HepG2 (cell line): Measurements from ENCODE around the gene SLC25A19. TPM values are rescaled to one million over a fixed set of nuclear protein-coding genes. Genes with fewer than 3 reads are reported as not detected.

ENCODE experiments used
- ERF ChIP-seq: IDR thresholded peaks from 2 replicates; pipeline ENCODE4 v1.6.1; 2018; ENCODE audit warnings: missing biosample characterization, missing genetic modification reagents
- MEIS2 ChIP-seq: sonication (generic); formaldehyde crosslinking; IDR thresholded peaks from 2 replicates; pipeline ENCODE4 v1.9.0; 2021; ENCODE audit warnings: mild to moderate bottlenecking, missing genetic modification reagents
- SIN3B ChIP-seq: fragments of 150-350 bp; IDR thresholded peaks from 2 replicates; pipeline ENCODE4 v1.6.1; 2014; ENCODE audit warnings: low read length
- TOE1 ChIP-seq: sonication (generic); formaldehyde crosslinking; IDR thresholded peaks from 2 replicates; pipeline ENCODE4 v1.4.0; 2020; ENCODE audit warnings: mild to moderate bottlenecking, missing genetic modification reagents
- ZNF317 ChIP-seq: sonication (generic); formaldehyde crosslinking; IDR thresholded peaks from 2 replicates; pipeline ENCODE4 v1.5.0; 2020; ENCODE audit warnings: mild to moderate bottlenecking, missing genetic modification reagents
- ZNF33B ChIP-seq: sonication (generic); formaldehyde crosslinking; IDR thresholded peaks from 2 replicates; pipeline ENCODE4 v1.5.1; 2020; ENCODE audit warnings: mild to moderate bottlenecking, missing genetic modification reagents
- ZNF550 ChIP-seq: sonication (generic); formaldehyde crosslinking; IDR thresholded peaks from 2 replicates; pipeline ENCODE4 v1.4.0; 2020; ENCODE audit warnings: mild to moderate bottlenecking, missing genetic modification reagents, borderline replicate concordance
- ZNF720 ChIP-seq: sonication (generic); formaldehyde crosslinking; IDR thresholded peaks from 2 replicates; pipeline ENCODE4 v1.4.0; 2020; ENCODE audit warnings: missing genetic modification reagents
- ZNF883 ChIP-seq: sonication (generic); formaldehyde crosslinking; IDR thresholded peaks from 2 replicates; pipeline ENCODE4 v1.5.1; 2020; ENCODE audit warnings: mild to moderate bottlenecking, missing genetic modification reagents; ENCODE audit errors: not compliant biosample characterization
- polyA plus RNA-seq, 8 experiments: library from polyadenylated mRNA; depleted of rRNA in 3 of 8; stranded (reverse) in 7 of 8; unstranded in 1 of 8; fragments of >200 nt; fragmentation: Illumina TruSeq in 4 of 8; extraction: Trizol in 4 of 8; gene quantifications; 2 replicates each; pipeline versions ENCODE4 v1.2.1 to v1.2.3, GENCODE V29; 2011 to 2016; ENCODE audit warnings: low read depth in 4 of 8, missing spikeins in 1 of 8, mixed read lengths in 1 of 8; ENCODE audit not compliant: insufficient read depth in 1 of 8
- total RNA-seq, 5 experiments: library from RNA; depleted of rRNA; stranded (reverse); fragments of >200 nt; fragmentation: Illumina TruSeq; extraction: Trizol; gene quantifications; 2 replicates each; pipeline ENCODE4 v1.2.3, GENCODE V29; 2016; ENCODE audit warnings: low read depth in 1 of 5
- TF ChIP-seq, protein P1 (sequence below): sonication (generic); formaldehyde crosslinking; IDR thresholded peaks from 2 replicates; pipeline ENCODE4 v1.4.0; 2020; ENCODE audit warnings: missing genetic modification reagents, mild to moderate bottlenecking, borderline replicate concordance
- TF ChIP-seq, protein P2 (sequence below): sonication (generic); formaldehyde crosslinking; conservative IDR thresholded peaks from 2 replicates; pipeline ENCODE4 v1.4.0; 2020; ENCODE audit warnings: missing genetic modification reagents
- TF ChIP-seq, protein P3 (sequence below): sonication (generic); formaldehyde crosslinking; IDR thresholded peaks from 2 replicates; pipeline ENCODE4 v1.5.0; 2020; ENCODE audit warnings: missing genetic modification reagents
- TF ChIP-seq, protein P4 (sequence below): IDR thresholded peaks from 2 replicates; pipeline ENCODE4 v1.6.1; 2016; ENCODE audit warnings: low read depth, missing genetic modification reagents, missing compliant biosample characterization
- TF ChIP-seq, protein P5 (sequence below): sonication (generic); formaldehyde crosslinking; IDR thresholded peaks from 2 replicates; pipeline ENCODE4 v1.8.0; 2022; ENCODE audit warnings: mild to moderate bottlenecking, missing genetic modification reagents, moderate library complexity
- TF ChIP-seq, protein P6 (sequence below): IDR thresholded peaks from 2 replicates; pipeline ENCODE4 v1.6.1; 2016; ENCODE audit warnings: low read depth, borderline replicate concordance
- TF ChIP-seq, protein P7 (sequence below): sonication (generic); formaldehyde crosslinking; IDR thresholded peaks from 2 replicates; pipeline ENCODE4; 2020; ENCODE audit warnings: missing genetic modification reagents, mild to moderate bottlenecking, borderline replicate concordance

The SLC25A19 gene
- total and polyA plus RNA-seq, 2 of the 13 experiments (the other 11 are each of a cell fraction or from before 2014, with no cell fraction given), result 24.4 to 41.4 TPM

DNA sequence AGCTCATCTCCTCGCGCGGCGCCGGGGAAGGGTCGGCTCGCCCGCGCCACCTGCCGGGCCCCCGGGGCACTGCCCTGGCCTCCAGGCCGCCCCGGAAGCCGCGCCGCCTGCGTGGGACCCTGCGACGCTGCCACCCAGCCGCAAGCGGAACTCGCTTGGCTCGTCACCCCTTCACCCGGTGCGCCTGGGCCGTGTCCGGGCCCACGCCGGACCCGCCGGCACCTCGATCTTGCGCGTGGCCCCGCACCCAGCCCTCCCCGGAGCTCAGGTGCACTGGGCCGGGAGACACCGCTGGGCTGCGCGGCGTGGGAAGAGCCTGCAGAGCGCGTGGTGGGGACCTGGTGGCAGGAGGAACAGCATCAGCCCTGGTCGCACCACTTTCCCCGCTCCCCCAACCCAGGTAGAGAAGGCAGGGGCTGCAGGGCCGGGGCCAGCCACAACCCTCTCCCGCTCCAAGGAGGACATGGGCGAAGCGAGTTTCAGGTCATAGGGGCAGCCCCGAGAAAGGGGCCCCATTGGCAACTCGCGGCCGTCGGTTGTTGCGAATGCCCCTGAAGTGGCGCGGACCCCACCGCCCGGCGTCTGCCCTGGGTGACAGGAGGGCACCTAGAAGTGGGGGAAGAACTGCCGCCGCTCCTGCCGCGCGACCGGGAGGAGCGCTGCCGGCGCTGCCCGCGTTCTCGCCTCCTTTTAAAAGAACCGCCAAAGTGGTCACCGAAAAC is 17.8 kb downstream of the SLC25A19 start (continued):
- TF ChIP-seq ZNF317 (CRISPR knock-in tag) (no peak), ZNF550 (peak; percentile 74; the same call in 1 of the 2 replicates), ERF (0 out of 2 replicates have a peak, but pooled peaks have one; percentile 19), ZNF720 (no peak), SIN3B (peak; percentile 91), TOE1 (CRISPR knock-in tag) (peak; percentile 22; the same call in 1 of the 2 replicates), ZNF33B (no peak), MEIS2 (peak; percentile 51; the same call in 1 of the 2 replicates), ZNF883 (CRISPR knock-in tag) (peak; percentile 92)
- TF ChIP-seq, protein P1, sequence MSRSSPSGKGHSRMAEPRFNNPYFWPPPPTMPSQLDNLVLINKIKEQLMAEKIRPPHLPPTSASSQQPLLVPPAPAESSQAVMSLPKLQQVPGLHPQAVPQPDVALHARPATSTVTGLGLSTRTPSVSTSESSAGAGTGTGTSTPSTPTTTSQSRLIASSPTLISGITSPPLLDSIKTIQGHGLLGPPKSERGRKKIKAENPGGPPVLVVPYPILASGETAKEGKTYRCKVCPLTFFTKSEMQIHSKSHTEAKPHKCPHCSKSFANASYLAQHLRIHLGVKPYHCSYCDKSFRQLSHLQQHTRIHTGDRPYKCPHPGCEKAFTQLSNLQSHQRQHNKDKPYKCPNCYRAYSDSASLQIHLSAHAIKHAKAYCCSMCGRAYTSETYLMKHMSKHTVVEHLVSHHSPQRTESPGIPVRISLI (CRISPR knock-in tag), result peak; percentile 46; the same call in 1 of the 2 replicates
- TF ChIP-seq, protein P2, sequence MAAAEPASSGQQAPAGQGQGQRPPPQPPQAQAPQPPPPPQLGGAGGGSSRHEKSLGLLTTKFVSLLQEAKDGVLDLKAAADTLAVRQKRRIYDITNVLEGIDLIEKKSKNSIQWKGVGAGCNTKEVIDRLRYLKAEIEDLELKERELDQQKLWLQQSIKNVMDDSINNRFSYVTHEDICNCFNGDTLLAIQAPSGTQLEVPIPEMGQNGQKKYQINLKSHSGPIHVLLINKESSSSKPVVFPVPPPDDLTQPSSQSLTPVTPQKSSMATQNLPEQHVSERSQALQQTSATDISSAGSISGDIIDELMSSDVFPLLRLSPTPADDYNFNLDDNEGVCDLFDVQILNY, result no peak
- TF ChIP-seq, protein P3, sequence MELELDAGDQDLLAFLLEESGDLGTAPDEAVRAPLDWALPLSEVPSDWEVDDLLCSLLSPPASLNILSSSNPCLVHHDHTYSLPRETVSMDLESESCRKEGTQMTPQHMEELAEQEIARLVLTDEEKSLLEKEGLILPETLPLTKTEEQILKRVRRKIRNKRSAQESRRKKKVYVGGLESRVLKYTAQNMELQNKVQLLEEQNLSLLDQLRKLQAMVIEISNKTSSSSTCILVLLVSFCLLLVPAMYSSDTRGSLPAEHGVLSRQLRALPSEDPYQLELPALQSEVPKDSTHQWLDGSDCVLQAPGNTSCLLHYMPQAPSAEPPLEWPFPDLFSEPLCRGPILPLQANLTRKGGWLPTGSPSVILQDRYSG (CRISPR knock-in tag), result no peak
- TF ChIP-seq, protein P4, sequence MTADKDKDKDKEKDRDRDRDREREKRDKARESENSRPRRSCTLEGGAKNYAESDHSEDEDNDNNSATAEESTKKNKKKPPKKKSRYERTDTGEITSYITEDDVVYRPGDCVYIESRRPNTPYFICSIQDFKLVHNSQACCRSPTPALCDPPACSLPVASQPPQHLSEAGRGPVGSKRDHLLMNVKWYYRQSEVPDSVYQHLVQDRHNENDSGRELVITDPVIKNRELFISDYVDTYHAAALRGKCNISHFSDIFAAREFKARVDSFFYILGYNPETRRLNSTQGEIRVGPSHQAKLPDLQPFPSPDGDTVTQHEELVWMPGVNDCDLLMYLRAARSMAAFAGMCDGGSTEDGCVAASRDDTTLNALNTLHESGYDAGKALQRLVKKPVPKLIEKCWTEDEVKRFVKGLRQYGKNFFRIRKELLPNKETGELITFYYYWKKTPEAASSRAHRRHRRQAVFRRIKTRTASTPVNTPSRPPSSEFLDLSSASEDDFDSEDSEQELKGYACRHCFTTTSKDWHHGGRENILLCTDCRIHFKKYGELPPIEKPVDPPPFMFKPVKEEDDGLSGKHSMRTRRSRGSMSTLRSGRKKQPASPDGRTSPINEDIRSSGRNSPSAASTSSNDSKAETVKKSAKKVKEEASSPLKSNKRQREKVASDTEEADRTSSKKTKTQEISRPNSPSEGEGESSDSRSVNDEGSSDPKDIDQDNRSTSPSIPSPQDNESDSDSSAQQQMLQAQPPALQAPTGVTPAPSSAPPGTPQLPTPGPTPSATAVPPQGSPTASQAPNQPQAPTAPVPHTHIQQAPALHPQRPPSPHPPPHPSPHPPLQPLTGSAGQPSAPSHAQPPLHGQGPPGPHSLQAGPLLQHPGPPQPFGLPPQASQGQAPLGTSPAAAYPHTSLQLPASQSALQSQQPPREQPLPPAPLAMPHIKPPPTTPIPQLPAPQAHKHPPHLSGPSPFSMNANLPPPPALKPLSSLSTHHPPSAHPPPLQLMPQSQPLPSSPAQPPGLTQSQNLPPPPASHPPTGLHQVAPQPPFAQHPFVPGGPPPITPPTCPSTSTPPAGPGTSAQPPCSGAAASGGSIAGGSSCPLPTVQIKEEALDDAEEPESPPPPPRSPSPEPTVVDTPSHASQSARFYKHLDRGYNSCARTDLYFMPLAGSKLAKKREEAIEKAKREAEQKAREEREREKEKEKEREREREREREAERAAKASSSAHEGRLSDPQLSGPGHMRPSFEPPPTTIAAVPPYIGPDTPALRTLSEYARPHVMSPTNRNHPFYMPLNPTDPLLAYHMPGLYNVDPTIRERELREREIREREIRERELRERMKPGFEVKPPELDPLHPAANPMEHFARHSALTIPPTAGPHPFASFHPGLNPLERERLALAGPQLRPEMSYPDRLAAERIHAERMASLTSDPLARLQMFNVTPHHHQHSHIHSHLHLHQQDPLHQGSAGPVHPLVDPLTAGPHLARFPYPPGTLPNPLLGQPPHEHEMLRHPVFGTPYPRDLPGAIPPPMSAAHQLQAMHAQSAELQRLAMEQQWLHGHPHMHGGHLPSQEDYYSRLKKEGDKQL, result no peak
- TF ChIP-seq, protein P5, sequence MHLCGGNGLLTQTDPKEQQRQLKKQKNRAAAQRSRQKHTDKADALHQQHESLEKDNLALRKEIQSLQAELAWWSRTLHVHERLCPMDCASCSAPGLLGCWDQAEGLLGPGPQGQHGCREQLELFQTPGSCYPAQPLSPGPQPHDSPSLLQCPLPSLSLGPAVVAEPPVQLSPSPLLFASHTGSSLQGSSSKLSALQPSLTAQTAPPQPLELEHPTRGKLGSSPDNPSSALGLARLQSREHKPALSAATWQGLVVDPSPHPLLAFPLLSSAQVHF (CRISPR knock-in tag), result peak; percentile 70
- TF ChIP-seq, protein P6, sequence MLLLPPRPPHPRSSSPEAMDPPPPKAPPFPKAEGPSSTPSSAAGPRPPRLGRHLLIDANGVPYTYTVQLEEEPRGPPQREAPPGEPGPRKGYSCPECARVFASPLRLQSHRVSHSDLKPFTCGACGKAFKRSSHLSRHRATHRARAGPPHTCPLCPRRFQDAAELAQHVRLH, result peak; percentile 26; the same call in 1 of the 2 replicates
- TF ChIP-seq, protein P7, sequence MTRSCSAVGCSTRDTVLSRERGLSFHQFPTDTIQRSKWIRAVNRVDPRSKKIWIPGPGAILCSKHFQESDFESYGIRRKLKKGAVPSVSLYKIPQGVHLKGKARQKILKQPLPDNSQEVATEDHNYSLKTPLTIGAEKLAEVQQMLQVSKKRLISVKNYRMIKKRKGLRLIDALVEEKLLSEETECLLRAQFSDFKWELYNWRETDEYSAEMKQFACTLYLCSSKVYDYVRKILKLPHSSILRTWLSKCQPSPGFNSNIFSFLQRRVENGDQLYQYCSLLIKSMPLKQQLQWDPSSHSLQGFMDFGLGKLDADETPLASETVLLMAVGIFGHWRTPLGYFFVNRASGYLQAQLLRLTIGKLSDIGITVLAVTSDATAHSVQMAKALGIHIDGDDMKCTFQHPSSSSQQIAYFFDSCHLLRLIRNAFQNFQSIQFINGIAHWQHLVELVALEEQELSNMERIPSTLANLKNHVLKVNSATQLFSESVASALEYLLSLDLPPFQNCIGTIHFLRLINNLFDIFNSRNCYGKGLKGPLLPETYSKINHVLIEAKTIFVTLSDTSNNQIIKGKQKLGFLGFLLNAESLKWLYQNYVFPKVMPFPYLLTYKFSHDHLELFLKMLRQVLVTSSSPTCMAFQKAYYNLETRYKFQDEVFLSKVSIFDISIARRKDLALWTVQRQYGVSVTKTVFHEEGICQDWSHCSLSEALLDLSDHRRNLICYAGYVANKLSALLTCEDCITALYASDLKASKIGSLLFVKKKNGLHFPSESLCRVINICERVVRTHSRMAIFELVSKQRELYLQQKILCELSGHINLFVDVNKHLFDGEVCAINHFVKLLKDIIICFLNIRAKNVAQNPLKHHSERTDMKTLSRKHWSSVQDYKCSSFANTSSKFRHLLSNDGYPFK (CRISPR knock-in tag), result peak; percentile 64; the same call in 1 of the 2 replicates
